Stimulated activated CD4-positive, alpha-beta T cell treated with anti-CD3 and anti-CD28 coated beads, TNF-alpha, amount 100 ng/mL, for 48 hours (primary cell): ENCODE data around the gene TEX2.
A peak's percentile ranks its signal among the peaks of the same experiment; 100 is the strongest.

Experiments
- DNase-seq, 3 donors: peaks; one replicate each; pipeline ENCODE4 v3.0.0-alpha.2; 2020; ENCODE audit warnings: low read depth in 3 of 3

Gene TEX2

GRCh38 chr17:64160378-64160777 is 102.7 kb downstream of the TEX2 start:
- DNase-seq: no peak

- DNase-seq: no peak
These were observed 104.0 kb downstream of the TEX2 start for GRCh38 chr17:64158831-64159590.

- no peak for DNase-seq
These were observed 104.7 kb downstream of the TEX2 start for GRCh38 chr17:64158406-64158805.

- DNase-seq: no peak
These were observed 105.3 kb downstream of the TEX2 start for GRCh38 chr17:64157669-64158180.

GRCh38 chr17:64156670-64157069 is 106.4 kb downstream of the TEX2 start:
- no peak for DNase-seq

GRCh38 chr17:64155751-64156544 is 107.1 kb downstream of the TEX2 start:
- DNase-seq: no peak

- DNase-seq: no peak
These were observed 107.9 kb downstream of the TEX2 start for GRCh38 chr17:64155129-64155528.

GRCh38 chr17:64154717-64155116 is 108.3 kb downstream of the TEX2 start:
- DNase-seq: no peak

- DNase-seq: no peak
These were observed 108.8 kb downstream of the TEX2 start for GRCh38 chr17:64154313-64154695.

- no peak for DNase-seq
These were observed 109.3 kb downstream of the TEX2 start for GRCh38 chr17:64153565-64154312.

- no peak for DNase-seq
These were observed 110.5 kb downstream of the TEX2 start for GRCh38 chr17:64152428-64153125.

GRCh38 chr17:64151016-64151368 is 112.1 kb downstream of the TEX2 start:
- no peak for DNase-seq

- DNase-seq: no peak
These were observed 112.6 kb downstream of the TEX2 start for GRCh38 chr17:64150237-64151015.

- no peak for DNase-seq
These were observed 113.9 kb downstream of the TEX2 start for GRCh38 chr17:64149196-64149595.

GRCh38 chr17:64148699-64149098 is 114.4 kb downstream of the TEX2 start:
- no peak for DNase-seq

- no peak for DNase-seq
These were observed 114.9 kb downstream of the TEX2 start for GRCh38 chr17:64148017-64148631.

GRCh38 chr17:64147110-64148016 is 115.7 kb downstream of the TEX2 start:
- DNase-seq: no peak

GRCh38 chr17:64146418-64147109 is 116.5 kb downstream of the TEX2 start:
- peak in 2 of 3 donors; percentile 21 to 33 for DNase-seq
